Gastroesophageal sphincter (tissue), 3 donors: ENCODE data around the gene PTPRF.

ENCODE experiments used
- CTCF ChIP-seq, 4 experiments: fragments of 200-600 bp in 2 of 4; fragments of 450-650 bp in 2 of 4; sonication (generic) in 1 of 4; IDR thresholded peaks; one replicate each; pipeline ENCODE4 v1.5.1; 2017 to 2019; ENCODE audit warnings: antibody characterized with exemption in 4 of 4, mild to moderate bottlenecking in 2 of 4, moderate library complexity in 2 of 4
- EP300 ChIP-seq: sonication (generic); formaldehyde crosslinking; IDR thresholded peaks from one replicate; pipeline ENCODE4 v1.6.1; 2017; ENCODE audit warnings: antibody characterized with exemption, mild to moderate bottlenecking
- POLR2A ChIP-seq, 2 donors: fragments of 450-650 bp; IDR thresholded peaks; one replicate each; pipeline ENCODE4 v1.6.1; 2017; ENCODE audit warnings: antibody characterized with exemption in 2 of 2, mild to moderate bottlenecking in 2 of 2, moderate library complexity in 1 of 2
- POLR2AphosphoS5 ChIP-seq: sonication (generic); formaldehyde crosslinking; IDR thresholded peaks from one replicate; pipeline ENCODE4 v1.6.1; 2017; ENCODE audit warnings: antibody characterized with exemption

GRCh38 chr1:43564551-43565348, 34.1 kb downstream of the PTPRF start:
- no peak for TF ChIP-seq CTCF (IDR thresholded peaks at IDR 0.05)
- TF ChIP-seq POLR2A (IDR thresholded peaks at IDR 0.05), result no peak
- TF ChIP-seq POLR2AphosphoS5, result no peak
- no peak for TF ChIP-seq EP300
